GM21447 (cell line): Measurements from ENCODE around the gene SLC29A2.

Source experiments
- ATAC-seq: cut with Tn5 transposase; IDR thresholded peaks from one replicate; pipeline ENCODE4 v1.9.1; 2021; ENCODE audit not compliant: unreplicated experiment

The SLC29A2 gene, protein sequence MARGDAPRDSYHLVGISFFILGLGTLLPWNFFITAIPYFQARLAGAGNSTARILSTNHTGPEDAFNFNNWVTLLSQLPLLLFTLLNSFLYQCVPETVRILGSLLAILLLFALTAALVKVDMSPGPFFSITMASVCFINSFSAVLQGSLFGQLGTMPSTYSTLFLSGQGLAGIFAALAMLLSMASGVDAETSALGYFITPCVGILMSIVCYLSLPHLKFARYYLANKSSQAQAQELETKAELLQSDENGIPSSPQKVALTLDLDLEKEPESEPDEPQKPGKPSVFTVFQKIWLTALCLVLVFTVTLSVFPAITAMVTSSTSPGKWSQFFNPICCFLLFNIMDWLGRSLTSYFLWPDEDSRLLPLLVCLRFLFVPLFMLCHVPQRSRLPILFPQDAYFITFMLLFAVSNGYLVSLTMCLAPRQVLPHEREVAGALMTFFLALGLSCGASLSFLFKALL

DNA sequence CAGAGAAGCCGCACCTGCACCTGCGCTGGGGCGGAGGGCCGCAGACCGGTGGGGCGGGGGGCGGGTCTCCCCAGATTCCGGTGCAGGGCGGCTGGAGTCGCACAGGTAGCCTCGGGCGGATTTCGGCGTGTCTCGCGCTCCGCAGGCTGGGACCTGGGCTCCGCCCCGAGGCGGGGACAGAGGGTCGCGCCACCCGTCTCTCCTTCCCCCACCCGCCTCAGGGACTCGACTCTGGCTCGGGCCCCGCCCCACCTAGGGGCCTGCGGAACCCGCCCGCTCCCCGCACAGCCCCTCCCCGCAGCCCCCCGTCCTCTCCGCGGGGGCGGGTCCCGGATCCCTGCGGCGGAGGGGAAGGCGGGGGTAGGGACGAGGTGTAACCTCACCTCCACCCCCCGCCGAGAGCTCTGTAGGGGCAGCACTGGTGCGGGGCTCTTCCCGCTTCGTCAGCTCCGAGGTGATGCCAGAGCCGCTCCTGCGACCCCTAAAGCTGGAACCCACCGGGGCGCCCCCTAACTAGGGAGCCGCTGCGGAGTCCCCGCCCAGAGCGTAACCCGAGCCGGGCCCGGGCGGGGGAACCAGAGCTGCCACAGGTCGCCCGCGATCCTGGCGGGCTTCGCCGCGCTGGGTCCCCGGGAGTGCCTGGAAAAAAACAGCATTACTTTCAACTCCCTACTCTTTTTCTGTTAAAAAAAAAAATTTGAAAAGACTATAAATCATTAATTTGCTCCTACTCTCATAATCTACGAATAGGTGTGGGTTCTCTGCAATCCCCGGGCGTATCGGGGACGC is at the start of gene SLC29A2:
Gene SLC29A2, minus strand, starts transcription at position 134 of the 789 bp plus-strand sequence. CDS start 169 bp downstream, outside the sequence.
- ATAC-seq = peak; percentile 67

DNA sequence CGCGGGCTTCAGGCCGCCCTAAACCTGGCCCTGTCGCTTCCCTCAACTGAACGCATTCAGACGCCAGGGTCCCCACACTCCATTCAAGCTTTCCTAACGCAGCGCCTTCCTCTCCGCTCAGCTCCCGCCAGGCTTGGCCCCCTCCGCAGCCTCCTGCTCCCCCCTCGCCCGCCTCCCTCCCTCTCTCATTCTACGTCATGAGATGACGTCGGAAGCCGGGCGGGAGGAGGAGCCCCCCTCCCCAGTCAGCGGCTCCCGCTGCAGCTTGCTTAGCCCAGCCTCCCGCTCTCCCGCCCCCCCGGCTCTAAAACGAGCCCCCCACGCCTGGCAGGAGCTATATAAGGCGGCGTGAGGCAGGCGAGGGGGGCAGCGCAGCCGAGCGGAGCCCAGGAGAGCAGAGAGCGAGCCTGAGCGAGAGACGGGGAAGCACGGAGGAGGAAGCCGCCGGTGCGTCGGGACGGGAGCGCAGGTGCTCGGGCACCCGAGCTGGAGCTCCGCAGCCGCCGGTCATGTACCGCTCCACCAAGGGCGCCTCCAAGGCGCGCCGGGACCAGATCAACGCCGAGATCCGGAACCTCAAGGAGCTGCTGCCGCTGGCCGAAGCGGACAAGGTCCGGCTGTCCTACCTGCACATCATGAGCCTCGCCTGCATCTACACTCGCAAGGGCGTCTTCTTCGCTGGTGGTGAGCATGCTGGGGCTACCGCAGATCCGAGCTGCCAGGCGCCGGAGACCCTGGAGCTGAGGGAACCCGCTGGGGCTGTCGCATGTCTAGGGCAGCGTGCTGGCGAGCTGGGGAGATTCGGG is 49.3 kb upstream of the SLC29A2 start, which contains the start of gene NPAS4:
Gene NPAS4, plus strand, starts transcription at position 365 of the 806 bp plus-strand sequence. Its CDS starts 145 bp downstream, at position 510.
- no peak for ATAC-seq

DNA sequence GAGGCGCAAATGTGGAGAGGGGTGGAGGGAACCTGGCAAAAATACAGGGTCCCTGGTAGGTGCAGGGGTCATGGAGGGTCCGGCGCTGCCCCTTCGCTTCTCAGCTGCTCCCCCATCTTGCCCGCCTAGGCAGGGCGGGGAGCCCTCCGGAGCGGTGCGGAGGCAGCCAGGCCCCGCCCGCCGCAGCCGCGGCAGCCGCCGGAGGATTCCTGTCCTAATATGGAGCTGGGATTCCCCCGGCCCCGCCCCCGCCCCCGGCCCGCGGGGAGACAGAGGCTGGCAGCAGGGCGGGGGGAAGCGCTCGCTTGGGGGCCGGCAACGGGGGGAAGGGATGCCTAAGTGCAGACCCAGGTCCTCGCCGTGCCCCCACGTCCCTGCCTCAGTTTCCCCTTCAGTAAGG is 48.3 kb upstream of the SLC29A2 start:
- ATAC-seq = no peak

DNA sequence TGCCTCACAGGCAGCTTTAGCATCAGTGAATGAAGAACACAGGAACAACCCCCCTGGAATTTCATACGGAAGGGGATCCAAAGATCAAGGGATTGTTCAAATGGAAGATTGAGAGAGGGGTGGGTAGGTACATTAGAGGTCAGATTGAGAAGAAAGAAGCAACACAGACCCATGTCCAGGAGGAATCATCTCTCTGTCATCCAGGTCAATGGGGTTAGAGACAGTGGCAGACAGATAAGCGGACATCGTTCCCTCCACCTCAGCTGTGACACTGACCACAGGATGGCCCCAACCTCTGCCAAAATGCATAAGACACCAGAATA is 47.4 kb upstream of the SLC29A2 start:
- ATAC-seq = no peak

DNA sequence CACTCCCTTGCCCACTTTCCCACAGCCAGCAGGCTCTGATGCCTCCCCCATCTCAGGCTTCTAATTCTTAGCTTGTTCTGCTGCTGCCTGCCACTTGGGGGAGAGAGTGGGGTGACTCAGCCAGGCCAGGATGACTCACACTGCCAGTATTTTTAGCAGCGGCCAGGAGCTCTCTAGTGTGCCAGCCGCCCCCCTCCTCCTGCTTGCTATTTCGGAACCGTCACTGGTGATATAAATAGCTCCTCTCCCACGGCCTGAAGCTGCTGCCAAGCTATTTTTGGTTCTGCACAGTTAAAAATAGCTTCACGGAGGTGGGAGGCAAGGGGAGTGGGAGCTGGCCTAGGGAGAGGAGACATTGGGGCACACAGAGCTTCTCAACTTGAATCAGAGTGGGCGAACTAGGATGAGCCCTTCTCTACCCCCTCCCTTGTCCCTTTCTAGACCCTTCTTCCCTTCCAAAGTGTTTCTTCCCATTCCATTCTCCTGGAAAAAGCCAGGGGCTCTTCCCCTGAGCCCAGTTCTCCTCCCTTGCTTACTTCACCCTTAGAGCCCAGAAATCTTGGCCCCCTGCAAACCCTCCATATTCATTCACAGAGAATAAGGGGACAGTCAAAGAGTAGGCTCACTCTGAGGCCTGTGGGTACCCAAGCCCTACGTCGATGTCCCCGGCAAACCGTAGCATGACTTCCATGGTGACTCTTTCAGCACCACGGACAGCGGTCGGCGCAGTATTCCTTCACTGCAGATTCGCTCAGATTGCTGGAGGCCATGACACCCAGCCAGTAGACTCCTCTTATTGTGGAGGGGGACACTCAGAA is 46.8 kb upstream of the SLC29A2 start:
- ATAC-seq = no peak

DNA sequence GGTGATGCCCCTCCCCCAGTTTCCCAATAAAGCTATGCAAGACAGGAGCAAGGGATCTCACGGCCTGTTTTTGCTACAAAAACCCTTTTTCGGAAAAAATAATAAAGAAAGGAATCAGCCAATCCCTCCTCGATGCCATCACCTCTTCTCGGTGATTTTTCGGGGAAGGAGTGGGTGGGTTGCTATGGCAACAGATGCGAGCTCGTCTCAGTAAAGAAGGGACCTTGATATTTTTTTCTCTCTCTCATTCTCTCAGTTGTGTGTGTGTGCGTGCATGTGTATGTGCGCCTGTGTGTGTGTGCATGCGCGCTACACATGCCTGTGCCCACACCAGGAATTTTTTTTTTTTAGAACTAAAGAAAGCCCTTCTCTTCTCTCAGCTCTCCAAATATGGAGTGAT is 45.4 kb upstream of the SLC29A2 start:
- no peak for ATAC-seq

DNA sequence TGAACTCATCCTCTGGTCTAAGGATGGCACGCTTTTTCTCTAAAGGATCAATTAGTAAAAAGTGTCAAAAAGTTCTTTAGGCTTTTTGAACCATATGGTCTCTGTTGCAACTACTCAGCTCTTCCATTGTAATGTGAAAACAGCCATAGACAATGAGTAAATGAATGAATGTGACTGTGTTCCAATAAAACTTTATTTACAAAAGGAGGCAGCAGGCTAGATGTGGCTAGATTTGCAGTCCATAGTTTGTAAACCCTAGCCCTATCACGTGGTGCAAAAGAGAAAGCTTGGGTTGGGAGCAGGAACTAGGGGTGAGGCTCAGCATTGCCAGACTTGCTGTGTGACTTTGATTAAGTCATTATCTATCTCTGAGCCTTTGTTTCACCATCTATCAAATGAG is 43.9 kb upstream of the SLC29A2 start:
- no peak for ATAC-seq

DNA sequence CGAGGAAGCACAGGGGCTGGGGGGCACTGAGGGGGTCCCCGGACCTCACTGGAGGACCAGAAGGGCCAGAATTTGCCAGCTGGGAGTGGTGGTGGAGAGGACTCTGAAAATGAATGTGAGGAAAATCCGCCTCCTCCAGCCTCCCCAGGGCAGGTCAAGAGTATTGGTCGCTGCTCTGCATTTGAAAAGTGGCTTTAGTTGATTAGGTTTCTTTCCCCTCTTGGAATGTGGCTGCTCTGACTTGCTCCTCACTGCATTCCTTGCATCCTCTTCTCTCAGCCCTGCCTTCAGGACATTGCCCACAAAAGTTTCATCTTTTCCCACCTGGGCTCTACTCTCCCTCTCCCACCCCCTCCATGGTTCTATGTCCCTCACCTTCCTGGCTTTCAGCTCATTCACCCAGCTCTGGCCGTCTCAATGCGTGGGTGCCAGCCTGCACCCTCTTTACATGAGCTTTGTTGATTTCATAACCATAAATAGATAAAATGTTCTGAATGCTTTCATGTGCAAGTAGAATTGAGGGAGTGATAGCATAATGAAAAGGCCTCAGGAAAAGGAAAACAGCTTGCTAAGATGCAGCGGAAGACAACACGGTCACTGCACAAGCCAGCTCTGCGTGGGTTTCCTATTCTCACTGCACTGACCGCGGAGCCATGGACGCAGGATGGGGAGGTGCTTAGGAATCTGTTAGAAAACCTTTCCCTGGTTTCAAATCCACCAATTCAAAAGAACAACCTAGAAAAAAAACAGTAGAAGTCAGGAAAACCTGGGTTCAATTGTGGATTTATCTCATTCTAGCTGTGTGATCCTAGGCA is 42.8 kb upstream of the SLC29A2 start:
- ATAC-seq = no peak

DNA sequence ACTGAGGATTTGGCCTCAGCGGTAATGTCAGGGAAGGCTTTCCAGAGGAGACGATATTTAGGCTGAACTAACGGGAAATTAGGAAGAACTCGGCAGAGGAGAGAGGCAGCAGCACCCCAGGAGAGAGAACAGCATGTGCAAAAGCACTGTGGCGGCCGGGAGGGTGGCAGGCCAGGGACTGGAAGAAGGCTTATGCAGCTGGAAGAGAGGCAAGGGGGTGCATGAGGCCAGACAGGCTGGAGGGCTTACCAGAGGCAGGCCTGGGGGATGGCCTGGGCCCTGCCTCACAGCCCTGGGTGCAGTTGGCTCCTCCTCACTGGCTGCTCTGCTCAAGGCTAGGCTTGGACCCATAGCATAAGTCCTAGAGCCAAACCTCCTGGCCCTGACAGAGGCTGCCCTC is 41.6 kb upstream of the SLC29A2 start:
- ATAC-seq = no peak

DNA sequence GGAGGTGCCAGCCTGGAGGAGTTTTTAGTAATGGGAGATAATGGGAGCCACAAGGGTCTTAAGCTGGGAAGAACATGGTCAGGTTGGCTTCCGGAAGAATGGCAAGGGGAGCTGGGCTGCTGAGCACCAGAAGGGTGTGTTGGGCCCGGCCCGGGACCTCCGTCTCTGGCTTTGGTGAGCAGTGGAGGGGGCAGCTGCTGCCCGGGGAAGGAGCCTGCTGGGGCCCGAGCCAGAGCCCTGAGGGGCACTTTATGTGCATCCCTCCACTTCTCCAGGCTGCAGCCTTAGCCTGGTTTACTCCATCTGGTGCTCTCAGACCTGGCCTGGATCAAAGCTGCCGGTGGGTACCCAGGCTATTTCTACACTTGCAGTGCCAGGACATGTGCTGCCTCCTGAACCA is 40.5 kb upstream of the SLC29A2 start:
- no peak for ATAC-seq

DNA sequence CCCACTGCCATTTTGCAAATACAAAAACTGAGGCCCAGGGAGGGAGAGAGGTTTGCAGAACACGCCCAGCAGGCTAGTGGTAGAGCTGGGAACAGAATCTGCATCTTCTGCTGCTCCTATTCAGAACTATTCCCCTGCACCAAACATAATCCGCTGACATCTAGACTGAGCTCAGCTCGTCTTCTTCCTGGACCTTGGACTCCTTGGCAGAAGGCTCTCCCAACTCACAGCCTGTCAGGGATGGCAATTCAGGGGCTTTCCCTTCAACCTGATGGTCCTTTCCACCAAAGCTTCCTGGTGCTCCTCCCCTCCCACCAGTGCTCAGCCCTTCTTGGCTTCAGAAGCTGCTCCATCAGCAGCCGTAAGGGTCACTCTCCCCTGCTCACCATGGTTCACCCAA is 39.8 kb upstream of the SLC29A2 start:
- no peak for ATAC-seq

DNA sequence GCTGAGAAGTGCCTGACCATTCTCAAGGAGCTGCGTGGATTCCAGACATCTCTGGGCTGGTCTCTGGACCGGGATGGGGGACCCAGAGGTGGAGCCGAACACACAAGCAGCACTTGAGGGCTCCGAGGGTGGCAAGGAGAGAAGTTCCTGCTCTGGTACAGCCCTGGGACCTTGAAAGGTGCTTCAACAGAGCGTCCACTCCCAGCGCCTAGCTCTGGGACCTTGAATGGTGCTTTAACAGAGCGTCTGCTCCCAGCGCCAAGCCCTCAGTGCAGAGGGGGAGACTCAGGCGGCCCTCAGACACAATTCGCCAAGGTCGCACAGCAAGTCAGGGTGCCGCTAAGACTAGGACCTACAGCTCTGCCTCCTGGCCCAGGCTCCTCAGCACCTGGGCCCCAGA is 38.6 kb upstream of the SLC29A2 start:
- no peak for ATAC-seq

DNA sequence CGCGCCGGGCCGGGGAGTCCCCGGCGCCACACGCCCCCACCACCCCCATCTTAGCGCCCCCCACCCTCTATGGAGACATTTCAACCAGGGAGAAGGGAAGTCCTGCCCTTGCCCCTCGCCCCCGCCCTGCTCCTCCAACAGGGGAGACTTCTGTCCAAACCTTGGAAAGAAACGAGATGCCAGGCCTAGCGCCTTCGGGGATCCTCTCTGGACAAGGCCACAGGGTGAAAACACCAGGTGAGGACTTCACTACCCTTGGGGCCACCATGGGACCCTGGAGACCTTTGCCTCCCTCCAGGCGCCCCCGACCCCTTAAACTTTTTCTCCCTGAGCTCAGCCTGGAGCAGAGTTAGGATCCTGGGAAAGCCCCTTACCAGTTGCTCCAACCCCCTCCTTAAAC is 37.7 kb upstream of the SLC29A2 start:
- ATAC-seq = no peak

DNA sequence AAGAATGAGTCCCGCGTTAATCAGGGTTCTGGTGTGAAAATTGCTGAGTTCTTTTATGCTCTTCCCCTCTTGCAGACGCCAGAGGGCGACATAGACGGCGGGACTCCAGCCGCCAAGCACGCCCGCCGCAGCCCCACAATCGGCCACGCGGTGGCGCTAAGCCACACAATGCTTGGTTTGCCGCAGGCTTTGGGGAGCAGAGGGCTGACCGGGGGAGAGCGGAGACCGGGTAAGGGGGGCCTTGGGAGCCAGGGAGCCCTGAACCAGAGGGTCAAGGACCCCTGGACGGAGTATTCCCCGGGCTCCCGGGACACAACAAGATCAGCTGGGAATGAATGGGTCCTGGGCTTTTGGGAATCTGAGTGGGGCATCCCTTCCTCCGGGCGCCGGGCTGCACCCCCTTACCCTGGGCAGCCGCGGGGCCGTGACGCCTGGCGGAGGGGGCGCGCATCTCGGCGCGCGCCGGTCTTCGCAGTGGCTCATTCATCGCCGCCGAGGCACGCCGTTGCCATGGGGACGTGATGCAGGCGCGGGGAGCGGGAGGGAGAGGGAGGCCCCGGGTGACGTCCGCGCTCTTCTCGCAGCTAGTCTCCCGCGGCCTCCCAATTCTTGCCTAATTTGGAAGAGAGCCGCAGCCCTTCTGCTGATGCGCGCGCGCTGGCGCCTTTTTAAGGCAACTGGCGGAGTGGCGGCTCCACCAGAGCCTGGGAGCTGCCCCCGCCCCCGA is 37.1 kb upstream of the SLC29A2 start:
- no peak for ATAC-seq

DNA sequence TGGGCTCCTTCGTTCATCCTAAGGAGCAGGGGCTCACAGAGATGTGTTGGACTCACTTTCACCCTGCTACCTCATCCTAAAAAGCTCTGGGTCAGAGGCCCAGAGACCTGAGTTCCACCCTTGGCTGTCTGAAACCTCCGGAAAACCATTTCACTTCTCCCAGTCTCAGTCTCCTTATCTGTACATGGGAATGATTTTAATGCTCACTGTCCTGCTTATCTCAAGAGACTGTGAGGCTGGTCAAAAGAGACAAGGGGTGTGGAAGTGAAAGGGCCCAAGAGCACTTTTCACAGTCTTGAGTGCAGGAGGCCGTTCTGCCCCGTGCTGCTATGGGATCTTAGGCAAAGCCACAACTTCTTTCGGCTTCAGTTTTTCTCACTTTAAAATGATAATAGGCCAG is 36.1 kb upstream of the SLC29A2 start:
- no peak for ATAC-seq

DNA sequence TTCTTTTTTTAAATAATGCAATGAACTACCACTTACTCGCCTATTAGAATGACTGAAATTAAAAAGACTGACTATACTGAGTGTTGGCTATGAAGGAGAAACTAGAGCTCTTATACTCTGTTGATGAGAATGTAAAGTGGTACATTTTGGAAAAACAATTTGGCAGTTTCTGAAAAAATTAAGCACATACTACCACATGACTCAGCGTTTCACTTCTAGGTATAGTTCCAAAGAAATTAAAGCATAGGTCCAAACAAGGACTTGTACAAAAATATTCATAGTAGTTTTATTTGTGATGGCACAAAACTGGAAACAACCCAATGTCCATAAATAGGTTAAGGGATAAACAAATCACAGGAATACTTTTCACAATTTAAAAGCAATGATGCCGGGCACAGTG is 22.4 kb upstream of the SLC29A2 start:
- ATAC-seq = no peak

DNA sequence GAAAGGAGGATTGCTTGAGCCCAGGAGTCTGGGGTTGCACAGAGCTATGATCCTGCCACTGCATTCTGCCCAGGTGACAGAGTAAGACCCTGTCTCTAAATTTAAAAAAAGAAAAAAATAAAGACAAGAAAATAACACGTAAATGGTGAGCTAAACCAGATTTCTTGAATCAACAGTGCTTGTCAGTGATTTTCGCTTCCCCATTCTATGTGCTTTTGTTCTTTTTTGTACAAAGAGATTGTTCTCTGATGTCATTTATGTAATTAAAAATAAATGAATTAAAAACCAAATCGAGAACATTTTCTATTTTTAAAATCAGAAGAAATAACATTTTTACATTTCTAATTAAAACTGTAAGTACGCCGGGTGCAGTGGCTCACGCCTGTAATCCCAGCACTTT is 19.8 kb upstream of the SLC29A2 start:
- no peak for ATAC-seq

DNA sequence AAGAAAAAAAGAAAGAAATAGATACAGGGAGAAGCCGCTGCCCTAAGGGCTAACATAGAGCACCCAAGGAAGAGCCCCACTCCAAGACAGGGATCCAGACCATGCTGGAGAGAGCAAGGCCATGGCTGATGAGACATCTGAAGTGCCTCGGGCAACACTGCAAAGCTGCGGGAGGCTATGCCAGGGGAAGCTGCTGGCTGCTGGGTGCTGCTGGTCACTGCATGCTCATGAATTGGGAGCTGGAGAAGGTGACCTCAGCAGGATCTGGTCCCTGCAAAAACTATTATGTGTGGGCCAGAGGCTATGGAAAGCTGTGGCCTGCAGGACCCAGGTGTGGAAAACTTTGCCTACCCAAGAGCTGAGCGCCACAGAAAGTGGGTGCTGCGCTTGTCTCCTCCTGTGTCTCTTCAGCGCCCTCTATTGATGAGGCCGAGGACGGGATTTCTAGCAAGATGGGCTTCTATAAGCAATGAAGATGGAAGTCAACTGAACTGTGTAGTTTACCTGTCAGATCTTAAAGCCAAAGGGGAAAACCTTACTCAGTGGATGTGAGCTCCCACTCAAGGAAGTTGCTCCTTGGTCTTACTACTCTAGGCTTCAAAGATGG is 17.3 kb upstream of the SLC29A2 start:
- no peak for ATAC-seq
